HTERT RPE-1 (cell line): ENCODE data around the gene COL13A1.

ENCODE experiments used
- in situ Hi-C: fragments of 300-500 bp; cut with MboI; formaldehyde crosslinking; loops from 4 replicates; pipeline ENCODE4 v1.14.3; 2020; ENCODE audit warnings: low sequenced_read_pairs

The COL13A1 gene

DNA sequence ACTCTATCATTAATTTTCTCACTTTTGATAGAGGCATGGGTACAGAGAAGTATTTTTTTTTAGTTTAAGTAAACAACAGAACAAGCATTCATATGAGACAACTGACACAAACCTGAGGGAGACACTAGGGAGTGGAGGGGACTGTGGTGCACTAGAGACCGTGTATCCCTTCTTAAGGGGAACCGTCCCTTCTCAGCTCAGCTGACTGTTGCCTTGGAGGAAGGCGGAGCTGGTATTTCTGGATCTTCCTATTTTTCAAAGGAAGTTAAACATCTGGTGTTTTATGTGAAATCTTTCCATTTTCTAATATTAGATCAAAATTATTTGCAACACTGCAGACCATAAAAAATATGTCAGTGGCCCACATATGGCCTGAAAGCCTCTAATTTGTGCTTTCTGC lies 137.4 kb downstream of the COL13A1 start:
- in situ Hi-C loops: no loop called here

DNA sequence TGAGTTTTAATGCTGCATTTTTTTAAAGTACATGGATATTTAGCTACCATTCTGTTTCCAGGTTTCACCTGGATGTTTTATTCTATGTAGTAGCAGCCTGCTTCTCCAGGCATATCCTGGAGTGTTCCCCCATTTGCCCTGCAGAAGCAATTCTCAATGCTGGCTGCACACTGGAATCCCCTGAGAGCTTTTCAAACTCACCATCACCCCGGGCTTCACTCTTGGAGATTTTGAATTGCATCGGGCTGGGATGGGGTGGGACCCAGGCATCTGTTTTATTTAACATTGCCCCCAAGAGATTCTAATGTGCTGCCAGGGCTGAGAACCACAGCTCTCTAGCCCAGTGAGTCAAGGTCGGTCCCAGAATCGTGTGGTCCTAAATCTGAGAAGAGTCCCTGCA lies 137.8 kb downstream of the COL13A1 start:
- in situ Hi-C loops: no loop called here

DNA sequence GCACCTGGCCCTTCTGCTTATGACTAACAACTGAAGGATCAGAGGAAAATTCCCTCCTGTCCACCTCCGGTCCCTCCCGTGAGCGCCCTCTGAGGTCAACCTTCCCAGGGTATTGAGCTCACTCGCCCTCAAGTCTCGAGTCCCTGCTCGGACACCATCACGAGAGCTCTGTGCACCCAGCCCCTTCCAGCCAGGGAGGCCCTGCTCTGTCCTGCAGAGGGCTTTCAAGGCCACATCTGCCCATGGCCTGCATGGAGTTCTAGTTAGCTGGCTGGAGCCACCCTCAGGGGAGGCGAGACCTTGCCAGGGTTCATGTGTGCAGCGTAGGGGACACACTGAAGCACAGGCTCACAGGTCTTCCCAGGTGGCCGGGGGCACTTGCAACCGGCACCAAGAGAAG lies 140.0 kb downstream of the COL13A1 start:
- in situ Hi-C loops: no loop called here

DNA sequence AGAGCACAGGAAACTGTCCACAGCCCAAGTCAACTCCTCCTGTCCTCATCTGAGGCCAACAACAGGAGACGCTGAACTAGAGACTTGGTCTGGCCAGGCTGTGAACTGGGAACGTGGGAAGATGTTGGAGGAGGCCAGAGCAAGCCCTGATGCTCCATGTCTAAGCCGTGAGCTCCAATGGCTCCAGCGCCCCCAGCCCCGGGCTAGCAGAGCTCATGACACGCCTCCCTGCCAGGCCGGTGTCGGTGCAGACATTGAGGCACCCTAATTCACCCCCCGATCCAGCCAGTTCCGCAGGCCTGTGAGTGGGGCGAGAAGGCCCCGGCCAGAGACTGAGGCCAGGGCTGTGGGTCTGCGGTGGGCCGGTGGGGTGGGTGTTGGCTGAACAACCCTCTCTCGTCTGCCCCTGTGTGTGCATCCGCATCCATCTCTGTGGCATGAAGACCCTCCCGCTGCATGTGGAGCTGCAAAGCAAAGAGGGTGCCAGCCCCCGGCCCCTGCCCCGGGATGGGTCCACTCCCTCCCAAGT lies 141.7 kb downstream of the COL13A1 start:
- in situ Hi-C loops: no loop called here

DNA sequence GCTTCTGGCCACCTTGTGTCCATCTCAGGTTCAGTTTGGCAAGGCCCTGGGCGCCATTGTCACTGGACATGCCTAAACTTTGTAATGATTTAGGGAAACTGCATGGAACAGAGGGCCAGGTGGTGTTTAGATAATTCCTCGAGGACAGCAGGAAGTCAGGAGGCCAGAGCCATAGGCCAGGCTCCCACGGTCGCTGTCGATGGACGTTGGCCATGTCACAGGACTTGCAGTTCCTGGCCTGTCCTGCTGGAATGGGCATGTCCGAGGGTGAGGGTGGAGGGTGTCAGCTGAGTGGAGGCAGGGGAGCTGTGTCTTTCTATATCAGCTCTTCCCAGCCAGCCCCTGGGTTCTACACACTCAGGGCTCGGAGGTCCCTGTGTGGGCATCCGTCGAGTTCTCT lies 143.1 kb downstream of the COL13A1 start:
- in situ Hi-C loops: no loop called here

DNA sequence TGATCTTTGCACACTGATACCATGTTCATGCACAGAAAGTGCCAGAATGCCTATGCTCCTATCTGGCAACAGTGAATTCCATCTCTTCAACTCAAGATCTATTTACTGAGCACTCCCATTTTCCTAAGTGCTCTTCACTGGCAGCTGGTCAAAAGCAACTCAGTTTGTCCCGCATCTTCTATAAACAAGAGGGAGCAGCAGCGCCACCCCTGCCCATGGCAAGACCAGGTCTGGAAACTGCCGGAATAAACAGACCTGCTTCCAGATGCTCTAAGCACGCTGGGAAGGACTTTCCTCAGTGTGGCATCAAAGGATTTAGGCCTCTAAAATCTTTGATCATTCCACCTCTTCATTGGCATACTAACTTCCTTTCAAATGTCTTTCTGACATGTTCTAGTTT lies 146.6 kb downstream of the COL13A1 start:
- in situ Hi-C loops: no loop called here

DNA sequence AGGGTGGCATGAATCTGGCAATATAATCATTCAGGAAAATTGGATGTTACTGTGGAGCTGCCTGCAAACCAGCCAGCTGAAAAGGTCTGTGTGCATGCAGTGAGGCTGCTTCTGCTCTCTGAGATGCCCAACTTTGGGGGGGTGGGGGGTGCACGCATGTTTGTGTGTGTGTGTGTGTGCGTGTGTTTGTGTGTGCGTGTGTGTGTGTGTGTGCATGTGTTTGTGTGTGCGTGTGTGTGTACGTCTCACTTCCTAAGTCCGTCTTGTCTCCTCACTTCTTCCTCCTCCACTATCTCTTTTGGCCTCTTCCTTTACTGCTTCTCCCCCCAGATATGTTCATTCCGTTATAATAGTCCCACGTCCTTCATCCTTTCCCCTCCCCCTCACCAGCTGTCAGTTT lies 148.1 kb downstream of the COL13A1 start:
- in situ Hi-C loops: no loop called here

DNA sequence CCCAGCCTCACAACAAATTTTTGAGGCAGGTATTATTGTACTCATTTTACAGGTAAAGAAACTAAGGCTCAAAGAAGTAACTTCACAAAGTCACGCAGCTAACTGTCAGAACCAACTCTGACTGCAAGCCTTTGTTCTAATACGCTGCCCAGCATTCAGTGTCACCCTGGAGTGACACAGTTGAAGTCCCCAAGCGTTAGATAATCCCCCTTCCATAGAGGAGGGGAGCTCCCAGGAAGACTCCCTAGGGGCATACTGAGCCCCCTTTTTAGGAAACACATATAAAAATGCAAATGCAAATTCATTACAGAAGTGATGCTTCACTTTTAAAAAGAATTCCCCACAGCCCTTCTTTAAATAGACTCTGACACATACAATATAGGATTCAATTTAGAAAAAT lies 150.0 kb downstream of the COL13A1 start:
- in situ Hi-C loops: no loop called here

DNA sequence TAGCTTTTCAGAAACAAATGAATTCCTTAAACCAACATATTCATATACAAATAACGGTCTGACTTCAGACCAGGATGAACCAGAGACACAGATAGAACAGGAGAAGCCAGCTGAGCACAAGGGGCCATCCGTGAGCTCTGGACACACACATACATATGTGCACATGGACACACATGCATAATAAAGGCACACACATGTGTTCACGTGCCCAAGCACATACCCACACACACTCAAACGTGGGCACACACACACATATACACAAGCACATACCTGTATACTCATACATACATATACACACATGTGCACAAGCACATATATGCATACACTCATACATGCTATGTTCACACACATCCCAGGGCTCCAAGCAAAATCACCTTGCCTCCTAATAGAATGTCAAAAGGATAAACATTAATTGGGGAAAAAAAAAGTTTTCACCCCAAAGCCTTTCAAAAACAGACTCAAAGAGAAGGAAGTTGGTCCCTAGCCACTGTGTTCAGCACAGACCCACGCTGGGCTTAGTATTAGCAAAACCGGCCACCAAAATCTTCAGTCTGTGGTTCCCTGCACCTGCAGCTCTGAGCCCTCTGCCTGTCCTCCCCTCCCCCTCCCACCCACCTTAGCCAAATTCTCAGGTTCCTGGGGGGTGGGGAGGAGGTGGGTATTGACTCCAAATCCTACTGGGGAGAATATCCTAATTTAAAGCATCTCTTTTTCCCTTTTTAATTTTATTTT lies 150.5 kb downstream of the COL13A1 start:
- in situ Hi-C loops: no loop called here

DNA sequence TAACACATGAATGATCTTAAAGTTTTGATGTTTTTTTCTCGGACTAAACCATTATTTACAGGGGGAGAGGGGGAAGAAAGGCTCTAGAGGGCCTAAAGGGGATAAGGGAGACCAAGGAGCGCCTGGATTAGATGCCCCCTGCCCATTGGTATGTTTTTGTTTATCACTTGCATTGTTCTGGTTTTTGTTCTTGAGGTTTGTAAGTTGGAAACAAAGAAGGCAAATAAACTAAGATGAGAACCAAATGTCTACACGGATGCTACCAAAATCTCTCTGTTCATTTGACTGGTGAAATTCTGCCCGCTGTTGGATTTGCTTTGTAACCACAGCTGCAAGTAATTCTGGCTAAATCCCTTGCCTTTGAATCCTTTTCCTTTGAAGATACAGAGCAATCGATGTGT lies 151.1 kb downstream of the COL13A1 start:
- in situ Hi-C loops: no loop called here

DNA sequence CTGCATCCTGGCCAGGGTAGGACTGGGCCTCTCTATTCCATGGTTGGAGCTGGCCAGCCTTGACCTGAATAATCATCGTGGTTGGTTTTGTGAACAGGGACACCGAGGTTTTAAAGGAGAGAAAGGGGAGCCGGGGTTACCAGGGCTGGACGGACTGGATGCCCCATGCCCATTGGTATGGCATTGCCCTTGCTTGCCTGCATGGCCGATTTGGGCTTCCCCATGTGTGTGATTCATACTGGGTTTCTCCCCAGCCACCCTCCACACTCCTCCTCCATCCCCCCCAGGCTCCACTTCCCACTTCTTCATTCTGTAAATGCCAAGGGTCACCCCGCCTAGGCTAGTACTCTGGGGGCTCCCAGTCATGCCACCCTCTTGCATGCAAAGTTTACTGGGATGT lies 152.1 kb downstream of the COL13A1 start:
- in situ Hi-C loops: no loop called here

DNA sequence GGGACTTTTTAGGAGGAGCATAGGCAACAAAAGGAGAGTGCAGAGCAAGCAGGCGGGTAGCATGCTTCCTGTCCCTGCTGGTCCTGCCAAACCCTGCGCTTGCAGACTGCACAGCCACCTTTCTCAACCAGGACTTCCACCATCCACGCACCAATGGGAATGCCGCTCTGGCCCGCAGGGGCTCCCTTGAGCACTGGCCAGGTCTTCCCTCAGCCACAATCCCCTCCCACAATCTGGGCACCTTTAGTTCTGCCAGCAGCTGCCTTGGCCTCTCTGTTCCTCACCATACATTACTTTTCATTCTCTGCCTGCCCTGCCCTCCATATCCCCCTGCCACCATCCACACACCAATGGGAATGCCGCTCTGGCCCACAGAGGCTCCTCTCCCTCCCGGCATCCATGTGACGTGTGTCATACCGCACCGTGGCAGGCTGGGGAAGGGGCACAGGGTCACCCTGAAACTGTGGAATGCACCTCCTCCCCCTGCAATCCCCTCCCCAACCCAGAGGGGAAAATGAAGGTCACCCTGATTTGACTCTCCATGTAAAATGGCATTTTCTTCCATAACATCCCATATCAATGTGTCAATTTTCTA lies 153.6 kb downstream of the COL13A1 start:
- in situ Hi-C loops: no loop called here

DNA sequence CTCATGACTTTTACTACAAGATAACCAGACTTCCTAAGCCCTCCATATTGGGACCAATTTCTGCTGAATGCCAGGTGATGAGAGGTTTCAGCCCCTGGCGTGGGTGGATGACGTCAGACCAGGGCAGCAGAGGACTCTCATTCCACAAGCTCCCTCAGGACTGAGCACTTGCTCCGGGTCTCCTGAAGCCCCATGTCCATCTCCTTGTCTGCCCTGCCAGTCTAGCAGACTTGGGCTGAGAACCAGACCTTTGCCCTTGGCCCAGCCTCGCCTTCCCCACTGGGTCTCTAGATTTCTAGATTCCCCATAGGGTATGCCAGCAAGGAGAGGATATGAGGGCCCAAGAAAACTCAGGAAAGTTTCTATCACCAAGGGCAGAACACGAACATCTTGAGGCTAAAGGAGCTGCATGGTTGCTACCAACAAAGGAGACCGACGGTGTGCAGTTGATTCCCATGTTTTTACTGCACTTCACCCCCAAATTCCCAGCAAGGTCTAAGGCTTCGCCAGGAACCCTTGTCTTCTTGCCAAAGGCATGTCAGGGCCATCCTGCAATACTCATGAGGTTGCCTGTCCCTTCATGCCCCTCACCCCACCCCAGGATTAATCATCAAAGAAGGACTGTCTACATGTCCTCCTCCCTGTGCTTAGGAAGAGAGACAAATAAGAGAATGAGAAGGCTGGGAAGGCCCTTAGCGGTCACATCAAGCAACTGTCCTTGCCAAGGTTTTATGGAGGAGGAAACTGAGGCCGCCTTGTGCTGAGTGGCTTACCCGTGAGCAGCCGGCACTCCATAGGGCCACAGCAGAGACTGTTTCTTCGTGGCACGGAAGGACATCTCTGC lies 154.4 kb downstream of the COL13A1 start:
- in situ Hi-C loops: no loop called here

DNA sequence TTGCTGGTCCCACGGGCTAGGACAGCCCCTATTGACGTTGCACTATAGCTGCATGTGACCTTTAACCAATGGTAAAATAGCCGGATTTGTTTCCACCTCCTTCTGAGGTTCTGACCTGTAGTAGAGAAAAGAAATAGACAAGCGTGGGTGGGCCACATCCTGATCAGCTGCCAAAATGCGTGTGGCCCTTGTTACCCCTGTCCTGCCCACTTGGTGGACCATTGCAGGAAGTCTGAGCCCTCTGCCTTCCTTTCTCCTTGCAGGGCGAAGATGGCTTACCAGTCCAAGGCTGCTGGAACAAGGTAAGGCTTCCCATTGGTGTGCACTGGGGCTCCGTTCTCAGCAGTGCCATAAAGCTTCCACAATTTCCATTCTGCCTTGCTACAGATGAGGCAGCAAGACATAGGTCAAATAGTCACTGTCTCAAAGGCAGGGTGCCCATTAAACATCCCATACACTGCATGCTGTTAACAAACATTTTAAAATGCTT lies 155.1 kb downstream of the COL13A1 start:
- in situ Hi-C loops: no loop called here

DNA sequence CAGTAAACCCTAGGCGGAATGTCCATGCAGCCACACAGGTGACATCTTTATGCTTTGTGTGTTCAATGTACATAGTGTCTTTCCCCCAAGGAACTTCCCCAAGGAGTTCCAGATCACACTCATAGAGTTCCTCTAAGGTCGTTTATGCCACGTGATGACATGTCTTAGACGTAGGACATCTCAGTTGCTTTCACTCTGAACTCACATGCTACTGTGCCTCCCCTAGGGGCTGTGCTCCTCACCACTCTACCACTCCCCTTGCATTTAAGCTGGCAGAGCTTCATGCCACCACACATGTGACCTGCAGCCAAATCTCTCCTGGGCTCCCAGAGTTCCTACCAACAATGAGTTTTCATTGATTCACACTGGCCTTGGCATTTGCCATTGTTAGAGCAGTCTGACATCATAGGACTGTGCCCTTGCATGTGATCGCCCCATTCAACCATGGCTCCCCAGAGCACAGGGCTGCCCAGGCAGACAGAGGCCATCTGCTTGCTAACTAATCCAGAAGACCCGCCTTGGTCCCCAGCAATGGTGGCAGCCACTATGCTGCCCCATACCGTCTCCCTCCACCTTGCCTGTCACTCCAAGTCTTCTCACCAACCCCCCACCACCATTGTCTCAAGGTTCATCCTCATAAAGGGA lies 155.7 kb downstream of the COL13A1 start:
- in situ Hi-C loops: no loop called here

DNA sequence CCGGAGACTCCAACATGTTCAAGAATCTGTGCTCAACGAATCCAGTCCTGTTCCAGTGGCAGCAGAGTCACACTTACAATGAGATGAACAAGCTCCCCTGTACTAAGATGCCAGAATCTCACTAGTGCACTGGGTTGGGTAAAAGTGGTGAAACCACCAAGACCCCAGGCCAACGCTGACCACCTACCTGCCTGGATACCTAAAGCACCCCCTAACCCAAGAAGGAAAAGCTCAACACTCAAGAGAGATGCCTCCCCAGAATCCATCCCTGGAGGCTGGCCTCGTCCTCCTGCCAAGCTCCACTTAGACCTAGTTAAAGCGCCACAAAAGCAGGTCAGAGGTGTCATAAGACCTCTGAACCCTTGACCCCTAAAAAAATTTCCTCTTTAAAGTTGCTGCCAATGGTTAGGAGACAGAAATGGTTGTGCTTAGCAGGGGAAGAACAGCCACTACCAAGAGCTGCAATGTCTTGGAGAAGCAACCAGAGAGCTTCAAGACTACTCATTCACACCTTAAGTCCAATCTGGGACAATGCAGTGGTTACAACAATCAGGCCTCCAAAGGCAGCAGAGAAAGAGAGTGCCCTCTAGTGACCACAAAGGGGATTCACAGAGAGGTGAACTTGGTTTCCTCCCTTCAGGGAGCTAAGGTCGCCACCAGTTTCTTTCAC lies 156.3 kb downstream of the COL13A1 start:
- in situ Hi-C loops: no loop called here

DNA sequence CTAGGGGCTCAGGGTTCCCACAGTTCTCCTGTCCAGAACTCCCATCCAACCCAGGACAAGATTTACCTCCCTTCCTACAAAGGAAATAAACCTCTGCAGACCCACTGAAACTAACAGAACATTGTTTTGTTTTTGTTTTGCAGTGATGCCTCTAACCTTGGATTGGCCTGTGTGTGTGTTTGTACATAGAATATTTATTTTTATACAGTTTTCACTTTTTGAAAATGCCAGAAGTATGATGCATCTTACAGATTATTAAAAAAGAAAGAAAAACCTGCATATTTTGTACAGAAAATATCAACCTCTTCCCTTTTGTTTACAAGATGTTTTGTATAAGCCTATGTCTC lies 156.8 kb downstream of the COL13A1 start:
- in situ Hi-C loops: no loop called here

DNA sequence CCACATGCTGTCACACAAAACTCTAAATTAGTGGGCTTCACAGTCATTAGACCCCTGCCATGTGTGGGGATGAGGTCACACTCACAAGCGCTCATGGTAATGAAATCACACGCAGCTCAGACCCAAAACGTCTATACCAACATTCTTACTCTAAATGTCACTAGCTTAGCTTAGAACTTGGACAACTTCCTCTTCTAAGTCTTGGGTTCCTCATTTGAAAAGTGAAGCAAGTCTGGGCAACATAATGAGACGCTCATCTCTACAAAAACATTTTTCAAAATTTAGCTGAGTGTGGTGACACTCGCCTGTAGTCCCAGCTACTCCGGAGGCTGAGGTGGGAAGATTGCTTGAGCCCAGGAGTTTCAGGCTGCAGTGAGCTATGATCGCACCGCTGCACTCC lies 158.2 kb downstream of the COL13A1 start:
- in situ Hi-C loops: no loop called here

DNA sequence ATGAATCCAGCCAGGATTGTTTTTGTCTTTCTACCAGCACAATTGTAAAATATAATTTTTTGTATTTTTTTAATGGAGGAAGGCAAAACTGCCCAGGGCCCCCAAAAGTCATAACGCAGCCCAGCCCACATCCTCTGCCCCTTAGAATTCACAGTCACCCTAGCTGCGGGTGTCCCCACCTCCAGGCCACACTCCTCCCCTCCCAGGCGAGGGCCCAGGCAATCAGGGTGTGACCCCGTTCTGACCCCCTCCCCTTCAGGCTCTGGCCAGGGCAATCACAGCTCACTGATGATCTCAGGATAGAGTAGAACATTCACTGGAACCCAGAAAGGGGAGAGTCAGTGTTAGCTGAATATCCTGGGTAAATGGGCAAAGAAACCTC lies 158.9 kb downstream of the COL13A1 start:
- in situ Hi-C loops: no loop called here

DNA sequence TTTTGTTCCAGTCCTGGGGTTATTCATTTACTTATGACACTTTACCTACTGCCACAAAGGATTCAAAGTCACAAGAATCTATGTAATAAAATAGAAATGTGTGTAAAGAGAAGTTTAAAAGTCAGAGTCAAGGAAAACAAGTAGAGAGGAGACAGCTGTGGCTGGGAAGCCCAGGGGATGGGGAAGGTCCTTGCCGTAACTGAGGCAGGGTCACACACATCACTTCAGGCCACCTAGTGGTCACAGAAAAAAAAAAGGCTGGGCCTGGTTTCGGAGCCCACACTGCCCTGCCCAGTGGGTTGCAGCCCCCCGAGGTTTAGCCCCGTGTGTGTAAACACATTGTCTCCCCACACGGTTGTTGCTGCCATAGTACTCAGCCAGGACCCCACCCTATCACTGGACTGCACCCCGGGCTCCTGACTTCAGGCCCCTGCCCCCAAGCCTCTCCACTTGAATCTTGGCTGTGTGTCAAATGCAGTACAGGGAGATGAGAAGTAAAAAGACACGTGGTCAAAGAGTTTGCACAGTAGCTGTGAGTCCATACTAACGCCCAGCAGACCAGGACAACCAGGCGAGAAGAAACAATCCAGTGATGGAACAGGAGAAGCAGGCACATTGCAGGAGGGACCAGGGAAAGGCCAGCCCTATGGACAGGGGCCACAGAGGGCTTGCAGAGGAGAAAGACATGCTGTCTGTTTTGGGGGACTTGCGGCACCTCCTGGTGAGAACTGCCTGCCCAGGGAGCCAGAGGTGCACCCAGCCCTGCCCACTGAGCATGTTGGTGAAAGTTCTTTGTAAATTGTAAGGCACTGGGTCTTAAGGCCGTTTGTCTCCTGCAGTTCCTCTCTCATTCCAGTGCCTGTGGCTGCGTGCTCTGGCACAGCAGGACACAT lies 159.5 kb downstream of the COL13A1 start:
- in situ Hi-C loops: no loop called here
